Measurements from ENCODE around the gene CENPP. TPM values are rescaled to one million over a fixed set of nuclear protein-coding genes. Genes with fewer than 3 reads are reported as not detected.

CENPP gene
- total RNA-seq, 1 donor from 2014 or later: 1.3 TPM

DNA sequence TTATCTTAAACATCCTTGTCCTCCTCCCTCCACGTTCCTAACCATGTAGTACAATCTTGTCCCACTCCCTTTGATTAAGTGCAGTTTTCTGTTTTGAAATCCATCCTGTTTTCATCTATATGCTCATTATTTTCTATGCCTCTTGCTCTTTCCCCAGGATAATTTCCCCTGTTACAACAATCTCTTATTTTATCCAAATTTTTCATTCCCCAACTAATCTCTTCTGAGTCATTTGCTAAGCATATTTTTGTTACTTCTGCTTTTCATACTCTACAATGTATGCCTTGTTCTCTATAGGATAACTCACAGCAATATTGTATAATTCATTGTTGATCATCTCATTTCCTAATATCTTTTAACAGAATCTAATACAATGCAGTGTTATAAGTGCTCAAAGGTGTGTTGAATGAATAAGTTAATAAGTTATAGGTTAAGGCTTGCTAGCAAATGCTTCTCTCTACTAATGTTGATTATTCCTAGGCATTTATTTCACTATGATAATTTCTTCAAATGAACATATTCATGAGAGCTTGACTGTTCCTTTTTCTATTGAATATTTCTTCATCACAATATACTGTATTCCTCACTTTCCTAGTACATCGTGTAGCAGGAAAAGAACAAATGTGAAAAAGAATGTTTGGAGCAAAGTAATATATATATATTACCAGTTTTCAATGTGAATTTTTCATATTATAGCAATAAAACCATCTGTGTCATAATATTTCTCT, 97.0 kb downstream of the CENPP start:
- no peak overlapping the region for H3K4me3 ChIP-seq (ENCODE audit: low read depth, low read length)
- TF ChIP-seq, protein P1, sequence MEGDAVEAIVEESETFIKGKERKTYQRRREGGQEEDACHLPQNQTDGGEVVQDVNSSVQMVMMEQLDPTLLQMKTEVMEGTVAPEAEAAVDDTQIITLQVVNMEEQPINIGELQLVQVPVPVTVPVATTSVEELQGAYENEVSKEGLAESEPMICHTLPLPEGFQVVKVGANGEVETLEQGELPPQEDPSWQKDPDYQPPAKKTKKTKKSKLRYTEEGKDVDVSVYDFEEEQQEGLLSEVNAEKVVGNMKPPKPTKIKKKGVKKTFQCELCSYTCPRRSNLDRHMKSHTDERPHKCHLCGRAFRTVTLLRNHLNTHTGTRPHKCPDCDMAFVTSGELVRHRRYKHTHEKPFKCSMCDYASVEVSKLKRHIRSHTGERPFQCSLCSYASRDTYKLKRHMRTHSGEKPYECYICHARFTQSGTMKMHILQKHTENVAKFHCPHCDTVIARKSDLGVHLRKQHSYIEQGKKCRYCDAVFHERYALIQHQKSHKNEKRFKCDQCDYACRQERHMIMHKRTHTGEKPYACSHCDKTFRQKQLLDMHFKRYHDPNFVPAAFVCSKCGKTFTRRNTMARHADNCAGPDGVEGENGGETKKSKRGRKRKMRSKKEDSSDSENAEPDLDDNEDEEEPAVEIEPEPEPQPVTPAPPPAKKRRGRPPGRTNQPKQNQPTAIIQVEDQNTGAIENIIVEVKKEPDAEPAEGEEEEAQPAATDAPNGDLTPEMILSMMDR (IDR thresholded peaks at IDR 0.05; ENCODE audit: insufficient read depth, low read length, severe bottlenecking): no peak
- FAIRE-seq: no peak
- no peaks in the 10 kb centered on the region for H3K27me3 ChIP-seq (ENCODE audit: control insufficient read depth, insufficient read depth, low read length)
- no peak for DNase-seq (ENCODE audit: low read depth)
- H3K36me3 ChIP-seq (ENCODE audit: control insufficient read depth, insufficient read depth, low read length): no peaks in the 10 kb centered on the region

DNA sequence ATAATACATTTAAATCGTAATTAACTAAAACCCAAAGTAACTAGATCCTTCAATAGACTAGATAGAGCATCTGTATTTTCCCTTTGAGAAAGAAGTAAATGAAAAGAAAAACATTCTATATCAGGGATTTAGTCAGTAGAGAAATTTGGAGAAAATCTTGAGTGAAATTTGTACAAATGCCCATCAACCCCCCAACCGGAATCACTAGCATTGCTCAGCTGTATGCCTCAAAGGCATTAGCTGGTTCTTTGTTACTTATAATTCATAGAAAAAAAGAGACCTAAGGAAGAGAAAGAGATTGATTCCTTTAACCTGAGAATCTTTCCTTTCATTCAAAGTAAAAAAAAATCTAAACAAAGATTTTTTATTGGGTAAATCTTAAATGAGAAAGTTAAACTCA, 97.9 kb downstream of the CENPP start:
- TF ChIP-seq, protein P1 (IDR thresholded peaks at IDR 0.05; ENCODE audit: insufficient read depth, low read length, severe bottlenecking): no peak

DNA sequence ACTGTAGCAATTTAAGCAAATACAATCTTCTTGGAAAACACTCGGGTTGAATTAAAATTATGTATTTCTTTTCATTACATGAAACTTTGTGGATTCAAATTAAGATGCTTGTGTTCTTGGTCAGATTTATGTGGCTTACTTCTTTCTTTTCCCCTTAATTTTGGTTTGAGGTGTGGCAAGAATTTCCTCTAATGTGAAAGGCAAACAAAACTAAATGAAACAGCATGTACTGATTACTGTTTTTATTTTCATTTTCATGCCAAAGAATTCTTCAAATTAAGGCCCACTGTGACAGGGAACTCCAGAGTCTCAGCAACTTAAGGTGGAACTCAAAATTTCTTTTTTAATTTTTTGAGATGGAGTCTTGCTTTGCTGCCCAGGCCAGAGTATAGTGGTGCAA, 98.6 kb downstream of the CENPP start, which contains the start of gene OMD:
Gene OMD, minus strand, starts transcription at position 132 of the 400 bp plus-strand sequence. CDS start 6,913 bp downstream, outside the sequence.
- no peaks in the 10 kb centered on the region for H3K36me3 ChIP-seq (ENCODE audit: control insufficient read depth, insufficient read depth, low read length)
- FAIRE-seq (no peak), DNase-seq (ENCODE audit: low read depth) (no peak)
- H3K4me3 ChIP-seq (ENCODE audit: low read depth, low read length): no peak within 1 kb of the TSS
- TF ChIP-seq, protein P1 (IDR thresholded peaks at IDR 0.05; ENCODE audit: insufficient read depth, low read length, severe bottlenecking): no peak
- no peaks in the 10 kb centered on the region for H3K27me3 ChIP-seq (ENCODE audit: control insufficient read depth, insufficient read depth, low read length)

More for the DNA sequence above, 97.9 kb downstream of the CENPP start:
- H3K4me3 ChIP-seq (ENCODE audit: low read depth, low read length): no peak overlapping the region
- DNase-seq (ENCODE audit: low read depth) (no peak), FAIRE-seq (no peak)
- H3K27me3 ChIP-seq (ENCODE audit: control insufficient read depth, insufficient read depth, low read length): no peaks in the 10 kb centered on the region
- no peaks in the 10 kb centered on the region for H3K36me3 ChIP-seq (ENCODE audit: control insufficient read depth, insufficient read depth, low read length)

DNA sequence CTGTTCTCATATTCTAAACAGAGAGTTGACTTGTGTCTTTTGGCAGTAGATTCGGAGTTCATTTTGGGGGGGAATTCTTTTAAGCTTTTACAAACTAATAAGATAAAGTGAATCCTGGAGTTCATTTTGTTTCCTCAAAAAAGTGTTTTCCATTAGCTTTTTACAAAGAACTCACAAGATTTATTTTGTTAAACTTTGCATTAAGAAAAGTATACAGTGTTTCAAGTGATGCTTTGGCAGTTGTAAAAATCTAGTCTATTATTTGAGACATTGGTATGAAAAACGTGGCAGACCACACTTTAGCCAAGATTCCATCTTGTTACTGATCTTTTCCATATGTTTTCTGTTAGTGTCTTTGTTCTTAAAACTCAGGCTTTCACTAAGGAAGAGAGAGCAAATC, 99.7 kb downstream of the CENPP start:
- H3K36me3 ChIP-seq (ENCODE audit: control insufficient read depth, insufficient read depth, low read length): no peaks in the 10 kb centered on the region
- FAIRE-seq (no peak), DNase-seq (ENCODE audit: low read depth) (no peak)
- H3K4me3 ChIP-seq (ENCODE audit: low read depth, low read length): no peak overlapping the region
- H3K27me3 ChIP-seq (ENCODE audit: control insufficient read depth, insufficient read depth, low read length): no peaks in the 10 kb centered on the region
- TF ChIP-seq, protein P1 (IDR thresholded peaks at IDR 0.05; ENCODE audit: insufficient read depth, low read length, severe bottlenecking): no peak

DNA sequence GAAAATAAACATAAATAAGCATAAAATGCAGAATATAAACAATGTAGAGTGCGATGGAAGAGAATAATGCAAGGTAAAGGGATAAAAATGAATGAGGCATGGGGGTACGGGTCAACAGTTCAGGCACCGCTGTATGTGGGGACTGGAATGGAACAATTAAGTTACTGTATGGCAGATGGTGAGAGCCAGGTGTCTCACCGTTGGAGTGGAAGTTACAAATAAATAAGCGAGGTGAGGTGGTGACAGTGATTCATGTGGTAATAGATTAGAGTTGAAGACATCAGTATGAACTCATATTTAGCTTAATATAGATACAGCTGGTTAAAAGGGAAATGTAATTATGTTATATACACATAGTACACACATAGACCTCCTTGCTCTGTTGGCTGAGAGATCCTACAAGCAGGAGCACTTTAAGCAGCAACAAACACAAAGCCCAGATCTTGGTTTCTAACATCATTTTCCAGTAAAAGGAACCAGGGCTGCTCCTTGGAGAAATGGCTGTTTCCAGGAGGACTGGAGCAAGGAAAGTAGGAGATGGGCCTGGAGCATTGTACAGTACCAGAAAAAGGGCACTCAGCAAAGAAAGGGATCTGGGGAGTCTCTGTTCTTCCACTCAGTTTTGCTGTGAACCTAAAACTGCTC, 100.9 kb downstream of the CENPP start:
- Histone ChIP-seq H3K4me3 (ENCODE audit: low read depth, low read length) (no peak overlapping the region), H3K36me3 (ENCODE audit: control insufficient read depth, insufficient read depth, low read length) (no peaks in the 10 kb centered on the region), H3K27me3 (ENCODE audit: control insufficient read depth, insufficient read depth, low read length) (no peaks in the 10 kb centered on the region)
- FAIRE-seq (no peak), DNase-seq (ENCODE audit: low read depth) (no peak)
- TF ChIP-seq, protein P1 (IDR thresholded peaks at IDR 0.05; ENCODE audit: insufficient read depth, low read length, severe bottlenecking): no peak

Data from bronchial epithelial cell (primary cell).